Stomach (tissue), 9 donors: Measurements from ENCODE around the gene RBBP8NL. TPM values are rescaled to one million over a fixed set of nuclear protein-coding genes. Genes with fewer than 3 reads are reported as not detected.

Experiments
- DNase-seq, 2 donors: peaks; one replicate each; pipeline versions ENCODE4 v3.0.0 to v3.0.0-alpha.2; 2013 to 2019
- H3K27ac ChIP-seq, 5 donors: fragments of 200-600 bp in 4 of 5; sonication (generic) in 4 of 5; one replicate each; pipeline ENCODE4 v1.5.1; 2013 to 2019; ENCODE audit warnings: mild to moderate bottlenecking in 1 of 5, moderate library complexity in 1 of 5
- H3K27me3 ChIP-seq, 3 donors: fragments of 200-600 bp; sonication (generic); one replicate each; pipeline ENCODE4 v1.5.1; 2017 to 2019; ENCODE audit warnings: mixed run types in 1 of 3
- H3K36me3 ChIP-seq, 4 donors: fragments of 200-600 bp; sonication (generic); 1 replicate in 3 of 4; 2 replicates in 1 of 4; pipeline ENCODE4 v1.5.1; 2016 to 2019
- H3K4me1 ChIP-seq, 4 donors: fragments of 200-600 bp; sonication (generic); one replicate each; pipeline ENCODE4 v1.5.1; 2016 to 2019
- H3K4me3 ChIP-seq, 4 donors: fragments of 200-600 bp; sonication (generic) in 3 of 4; one replicate each; pipeline ENCODE4 v1.5.1; 2016 to 2019; ENCODE audit warnings: mild to moderate bottlenecking in 1 of 4
- H3K9me3 ChIP-seq, 4 donors: fragments of 200-600 bp; sonication (generic); one replicate each; pipeline ENCODE4 v1.5.1; 2016 to 2019
- CTCF ChIP-seq, 7 experiments: fragments of 450-650 bp in 4 of 7; fragments of 200-600 bp in 3 of 7; sonication (generic) in 3 of 7; IDR thresholded peaks; one replicate each; pipeline ENCODE4 v1.5.1; 2016 to 2019; ENCODE audit warnings: antibody characterized with exemption in 7 of 7, control low read depth in 2 of 7, mild to moderate bottlenecking in 1 of 7
- EP300 ChIP-seq: sonication (generic); formaldehyde crosslinking; IDR thresholded peaks from one replicate; pipeline ENCODE4 v1.6.1; 2017; ENCODE audit warnings: antibody characterized with exemption
- POLR2A ChIP-seq, 4 donors: fragments of 450-650 bp; IDR thresholded peaks; one replicate each; pipeline ENCODE4 v1.6.1; 2016; ENCODE audit warnings: antibody characterized with exemption in 4 of 4, control low read depth in 2 of 4, mild to moderate bottlenecking in 1 of 4, moderate library complexity in 1 of 4
- POLR2AphosphoS5 ChIP-seq, 3 donors: sonication (generic); formaldehyde crosslinking; IDR thresholded peaks; one replicate each; pipeline ENCODE4 v1.6.1; 2016; ENCODE audit warnings: antibody characterized with exemption in 3 of 3
- WGBS, 5 donors: extraction: QIAGEN DNeasy Blood & Tissue Kit in 3 of 5; methylation state at CpG; one replicate each; pipeline versions ENCODE4 v1.1.5 to v1.1.7; 2013 to 2018; 5-methylcytosine and 5-hydroxymethylcytosine counted together
- intact Hi-C: fragments of 100-400 bp; cut with DNase I; formaldehyde crosslinking; loops from one replicate; pipeline ENCODE4 v1.15.1; 2023; ENCODE audit warnings: low total_unique reads
- polyA plus RNA-seq, 3 donors: library from polyadenylated mRNA; stranded (reverse); fragments of 200-250 nt; gene quantifications; one replicate each; pipeline ENCODE4 v1.2.3, GENCODE V29; 2013
- total RNA-seq, 5 donors: library from RNA; depleted of rRNA; stranded (reverse); fragments of >200 nt; gene quantifications; one replicate each; pipeline versions ENCODE4 v1.1.0 to v1.2.3, GENCODE V29; 2014 to 2016
- donor health status: healthy with polysubstance abuse.
- donor health status: Bipolar disorder and iron deficiency.
- donor health status: healthy.

RBBP8NL gene
- total and polyA plus RNA-seq, 8 donors: 0.45 to 8.0 (median 2.2) TPM; not detected in 2

GRCh38 chr20:62405108-62405980 is 22.0 kb downstream of the RBBP8NL start:
- peak; percentile 54 to 69 for DNase-seq
- Histone ChIP-seq H3K4me3 (peak overlapping the region in 2 of 4 donors; percentile 70 to 78), H3K27me3 (no peaks in the 10 kb centered on the region), H3K4me1 (peaks cover 34 to 51% (median 45%) of the 10 kb centered on the region in 4 donors), H3K27ac (peak overlapping the region in 4 of 5 donors; percentile 23 to 84 (median 57)), H3K9me3 (no peaks in the 10 kb centered on the region), H3K36me3 (peaks cover 0 to 29% (median 24%) of the 10 kb centered on the region in 4 donors)
- intact Hi-C loops: no loop called here
- TF ChIP-seq EP300 (no peak), CTCF (IDR thresholded peaks at IDR 0.05) (peak in 5 of 7 experiments; percentile 23 to 60 (median 44)), POLR2A (IDR thresholded peaks at IDR 0.05) (no peak), POLR2AphosphoS5 (IDR thresholded peaks at IDR 0.05) (peak in 1 of 3 donors; percentile 16)
- WGBS, 5 donors: 55 to 72% (median 59%) methylated on average over 16 to 23 of the region's 23 CpGs

GRCh38 chr20:62404761-62405107 is 22.6 kb downstream of the RBBP8NL start:
- Histone ChIP-seq H3K36me3 (peaks cover 0 to 33% (median 27%) of the 10 kb centered on the region in 4 donors), H3K27ac (no peak overlapping the region), H3K9me3 (no peaks in the 10 kb centered on the region), H3K4me1 (peaks cover 28 to 45% (median 39%) of the 10 kb centered on the region in 4 donors), H3K27me3 (no peaks in the 10 kb centered on the region), H3K4me3 (no peak overlapping the region)
- intact Hi-C loops: loop anchor here (5.0 kb wide), 1 partner anchor 337 kb away; the partner anchor contains the start of gene TAF4
- TF ChIP-seq CTCF (IDR thresholded peaks at IDR 0.05): no peak
- TF ChIP-seq EP300: no peak
- no peak for TF ChIP-seq POLR2AphosphoS5 (IDR thresholded peaks at IDR 0.05)
- no peak for TF ChIP-seq POLR2A (IDR thresholded peaks at IDR 0.05)
- DNase-seq: no peak
- 85 to 96% (median 95%) methylated on average over 3 to 12 of the region's 12 CpGs for WGBS, 5 donors

- DNase-seq: no peak
- WGBS, 5 donors: 84 to 96% (median 93%) methylated on average over 5 to 9 of the region's 9 CpGs
- H3K36me3 ChIP-seq: peaks cover 0 to 33% (median 27%) of the 10 kb centered on the region in 4 donors
- TF ChIP-seq CTCF (IDR thresholded peaks at IDR 0.05): no peak
- no peak for TF ChIP-seq POLR2AphosphoS5 (IDR thresholded peaks at IDR 0.05)
- TF ChIP-seq EP300: no peak
- no peak for TF ChIP-seq POLR2A (IDR thresholded peaks at IDR 0.05)
- no peak overlapping the region for H3K4me3 ChIP-seq
- H3K27me3 ChIP-seq: no peaks in the 10 kb centered on the region
- peaks cover 23 to 40% (median 35%) of the 10 kb centered on the region in 4 donors for H3K4me1 ChIP-seq
- intact Hi-C loops: loop anchor here (5.0 kb wide), 1 partner anchor 337 kb away; the partner anchor contains the start of gene TAF4
- H3K27ac ChIP-seq: peak overlapping the region in 1 of 5 donors; percentile 46
- H3K9me3 ChIP-seq: no peaks in the 10 kb centered on the region
Measured at GRCh38 chr20:62404112-62404665, 23.1 kb downstream of the RBBP8NL start.

GRCh38 chr20:62403331-62403730 is 24.0 kb downstream of the RBBP8NL start:
- H3K4me1 ChIP-seq: peaks cover 21 to 36% (median 33%) of the 10 kb centered on the region in 4 donors
- H3K4me3 ChIP-seq: no peak overlapping the region
- TF ChIP-seq POLR2A (IDR thresholded peaks at IDR 0.05): no peak
- no peak for TF ChIP-seq CTCF (IDR thresholded peaks at IDR 0.05)
- no peak for TF ChIP-seq POLR2AphosphoS5 (IDR thresholded peaks at IDR 0.05)
- TF ChIP-seq EP300: no peak
- peaks cover 0 to 33% (median 27%) of the 10 kb centered on the region in 4 donors for H3K36me3 ChIP-seq
- WGBS, 5 donors: 80 to 84% (median 81%) methylated on average over 13 of the region's 13 CpGs
- no peaks in the 10 kb centered on the region for H3K9me3 ChIP-seq
- H3K27me3 ChIP-seq: no peaks in the 10 kb centered on the region
- peak overlapping the region in 1 of 5 donors; percentile 46 for H3K27ac ChIP-seq
- DNase-seq: no peak
- intact Hi-C loops: loop anchor here (5.0 kb wide), 1 partner anchor 336 kb away; the partner anchor contains the start of gene TAF4
